HCT116 (cell line): ENCODE measurements around the gene DTX3L.

ENCODE experiments used
- SIN3A ChIP-seq: IDR thresholded peaks from 2 replicates; pipeline ENCODE4 v1.6.1; 2012; ENCODE audit warnings: low read depth
- ZFX ChIP-seq: fragments of 450-650 bp; IDR thresholded peaks from 2 replicates; pipeline ENCODE4 v1.6.1; 2017
- TF ChIP-seq, protein P1 (sequence below), 3 experiments: fragments of 200-600 bp in 1 of 3; sonication (generic) in 1 of 3; IDR thresholded peaks in 2 of 3; conservative IDR thresholded peaks in 1 of 3; 2 replicates each; pipeline ENCODE4 v1.5.1; 2012 to 2017; ENCODE audit warnings: low read depth in 2 of 3, low read length in 2 of 3, antibody characterized with exemption in 1 of 3, borderline replicate concordance in 1 of 3, control low read depth in 1 of 3, mild to moderate bottlenecking in 1 of 3, mixed read lengths in 1 of 3, mixed run types in 1 of 3, moderate library complexity in 1 of 3; ENCODE audit not compliant: insufficient read depth in 1 of 3
- TF ChIP-seq, protein P2 (sequence below): IDR thresholded peaks from 2 replicates; pipeline ENCODE4 v1.6.1; 2012; ENCODE audit warnings: low read depth

DNA sequence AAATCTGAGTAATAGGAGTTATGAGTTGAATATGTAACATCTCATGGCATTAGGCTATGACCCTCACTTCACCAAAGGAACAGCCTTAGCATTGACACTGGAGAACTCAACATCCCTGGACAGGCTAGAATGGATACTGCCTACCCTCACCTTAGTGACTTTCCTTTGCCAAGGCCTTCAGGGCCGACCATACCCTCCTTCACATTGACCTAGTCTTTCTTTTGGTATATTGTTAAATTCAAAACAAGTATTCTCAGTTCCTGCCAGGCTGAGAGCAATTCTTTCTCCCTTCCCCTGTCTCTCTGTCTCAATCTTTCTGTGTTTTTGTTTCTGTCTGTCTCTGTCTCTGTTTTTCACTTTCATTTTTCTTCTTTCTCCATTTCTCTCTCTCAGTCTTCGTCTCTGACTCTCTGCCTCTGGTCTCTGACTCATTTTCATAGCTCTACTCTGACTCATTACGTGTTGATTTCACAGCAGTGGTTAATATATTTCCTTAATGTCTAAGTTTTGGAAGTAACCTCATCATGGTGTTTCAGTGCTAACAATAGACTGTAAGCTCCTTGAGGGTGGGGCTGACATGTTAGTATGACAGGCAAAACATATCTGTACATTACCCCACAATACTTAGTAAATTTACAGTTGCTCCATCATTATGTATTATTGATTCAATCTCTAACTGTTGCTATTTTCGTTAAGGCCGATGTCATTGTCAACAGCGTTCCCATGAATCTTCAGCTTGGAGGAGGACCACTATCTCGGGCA lies 45.8 kb downstream of the DTX3L start:
- TF ChIP-seq, protein P1, sequence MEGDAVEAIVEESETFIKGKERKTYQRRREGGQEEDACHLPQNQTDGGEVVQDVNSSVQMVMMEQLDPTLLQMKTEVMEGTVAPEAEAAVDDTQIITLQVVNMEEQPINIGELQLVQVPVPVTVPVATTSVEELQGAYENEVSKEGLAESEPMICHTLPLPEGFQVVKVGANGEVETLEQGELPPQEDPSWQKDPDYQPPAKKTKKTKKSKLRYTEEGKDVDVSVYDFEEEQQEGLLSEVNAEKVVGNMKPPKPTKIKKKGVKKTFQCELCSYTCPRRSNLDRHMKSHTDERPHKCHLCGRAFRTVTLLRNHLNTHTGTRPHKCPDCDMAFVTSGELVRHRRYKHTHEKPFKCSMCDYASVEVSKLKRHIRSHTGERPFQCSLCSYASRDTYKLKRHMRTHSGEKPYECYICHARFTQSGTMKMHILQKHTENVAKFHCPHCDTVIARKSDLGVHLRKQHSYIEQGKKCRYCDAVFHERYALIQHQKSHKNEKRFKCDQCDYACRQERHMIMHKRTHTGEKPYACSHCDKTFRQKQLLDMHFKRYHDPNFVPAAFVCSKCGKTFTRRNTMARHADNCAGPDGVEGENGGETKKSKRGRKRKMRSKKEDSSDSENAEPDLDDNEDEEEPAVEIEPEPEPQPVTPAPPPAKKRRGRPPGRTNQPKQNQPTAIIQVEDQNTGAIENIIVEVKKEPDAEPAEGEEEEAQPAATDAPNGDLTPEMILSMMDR (IDR thresholded peaks at IDR 0.05 in 2 of 3, conservative IDR thresholded peaks at IDR 0.05 in 1 of 3; ENCODE audit: borderline replicate concordance in 1 of 3, insufficient read depth in 1 of 3, low read depth in 2 of 3, low read length in 2 of 3): no peak
- TF ChIP-seq, protein P2, sequence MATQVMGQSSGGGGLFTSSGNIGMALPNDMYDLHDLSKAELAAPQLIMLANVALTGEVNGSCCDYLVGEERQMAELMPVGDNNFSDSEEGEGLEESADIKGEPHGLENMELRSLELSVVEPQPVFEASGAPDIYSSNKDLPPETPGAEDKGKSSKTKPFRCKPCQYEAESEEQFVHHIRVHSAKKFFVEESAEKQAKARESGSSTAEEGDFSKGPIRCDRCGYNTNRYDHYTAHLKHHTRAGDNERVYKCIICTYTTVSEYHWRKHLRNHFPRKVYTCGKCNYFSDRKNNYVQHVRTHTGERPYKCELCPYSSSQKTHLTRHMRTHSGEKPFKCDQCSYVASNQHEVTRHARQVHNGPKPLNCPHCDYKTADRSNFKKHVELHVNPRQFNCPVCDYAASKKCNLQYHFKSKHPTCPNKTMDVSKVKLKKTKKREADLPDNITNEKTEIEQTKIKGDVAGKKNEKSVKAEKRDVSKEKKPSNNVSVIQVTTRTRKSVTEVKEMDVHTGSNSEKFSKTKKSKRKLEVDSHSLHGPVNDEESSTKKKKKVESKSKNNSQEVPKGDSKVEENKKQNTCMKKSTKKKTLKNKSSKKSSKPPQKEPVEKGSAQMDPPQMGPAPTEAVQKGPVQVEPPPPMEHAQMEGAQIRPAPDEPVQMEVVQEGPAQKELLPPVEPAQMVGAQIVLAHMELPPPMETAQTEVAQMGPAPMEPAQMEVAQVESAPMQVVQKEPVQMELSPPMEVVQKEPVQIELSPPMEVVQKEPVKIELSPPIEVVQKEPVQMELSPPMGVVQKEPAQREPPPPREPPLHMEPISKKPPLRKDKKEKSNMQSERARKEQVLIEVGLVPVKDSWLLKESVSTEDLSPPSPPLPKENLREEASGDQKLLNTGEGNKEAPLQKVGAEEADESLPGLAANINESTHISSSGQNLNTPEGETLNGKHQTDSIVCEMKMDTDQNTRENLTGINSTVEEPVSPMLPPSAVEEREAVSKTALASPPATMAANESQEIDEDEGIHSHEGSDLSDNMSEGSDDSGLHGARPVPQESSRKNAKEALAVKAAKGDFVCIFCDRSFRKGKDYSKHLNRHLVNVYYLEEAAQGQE: no peak
- no peak for TF ChIP-seq ZFX
- no peak for TF ChIP-seq SIN3A
